Stimulated activated CD8-positive, alpha-beta memory T cell treated with anti-CD3 and anti-CD28 coated beads, Interleukin-7, amount 100 ng/mL, for 4 hours (primary cell): ENCODE results near the gene HCAR2.
A peak's percentile ranks its signal among the peaks of the same experiment; 100 is the strongest.
"Not testable (repeated sequence)": the region's sequence is repeated elsewhere in the genome, so short reads cannot be mapped to it uniquely, and the experiment has no call there.

Experiments used
- DNase-seq, 2 donors: peaks; one replicate each; pipeline ENCODE4 v3.0.0-alpha.2; 2020; ENCODE audit warnings: low read depth in 2 of 2

Gene HCAR2

DNA sequence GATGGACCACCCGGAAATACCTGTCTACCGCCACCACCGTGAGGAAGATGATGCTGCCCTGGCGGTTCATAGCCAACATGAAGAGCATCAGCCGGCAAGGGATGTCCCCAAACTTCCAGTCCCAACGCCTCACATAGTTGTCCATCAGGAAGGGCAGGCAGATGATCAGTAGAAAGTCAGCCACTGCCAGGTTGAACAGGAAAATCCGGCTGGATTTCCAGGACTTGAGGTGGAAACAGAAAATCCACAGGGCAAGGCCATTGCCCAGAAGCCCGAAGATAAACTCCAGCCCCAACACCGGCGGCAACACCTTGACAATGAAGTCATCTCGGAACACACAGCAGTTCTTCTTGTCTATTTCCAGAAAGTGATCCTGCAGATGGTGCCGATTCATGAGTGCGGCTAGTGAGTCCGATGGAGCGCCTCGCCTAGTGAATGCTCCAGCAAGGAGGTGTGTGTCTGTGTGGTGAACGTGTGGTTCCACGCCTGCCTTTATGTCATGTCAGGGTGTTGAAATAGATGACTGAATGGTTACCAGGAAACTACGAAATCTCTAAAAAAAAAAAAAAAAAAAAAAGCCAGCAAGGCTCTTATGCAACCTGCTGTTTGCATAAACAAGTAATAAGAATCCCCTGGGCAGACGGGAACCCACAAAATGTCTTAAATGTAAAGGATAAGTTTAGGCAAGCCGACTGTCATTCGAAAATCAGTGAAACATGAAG is at the start of gene HCAR2:
TSS of gene HCAR2 (minus strand) at position 468 of the 722 bp plus-strand sequence. CDS start at position 394, 74 bp downstream.
- DNase-seq: not testable (repeated sequence)

DNA sequence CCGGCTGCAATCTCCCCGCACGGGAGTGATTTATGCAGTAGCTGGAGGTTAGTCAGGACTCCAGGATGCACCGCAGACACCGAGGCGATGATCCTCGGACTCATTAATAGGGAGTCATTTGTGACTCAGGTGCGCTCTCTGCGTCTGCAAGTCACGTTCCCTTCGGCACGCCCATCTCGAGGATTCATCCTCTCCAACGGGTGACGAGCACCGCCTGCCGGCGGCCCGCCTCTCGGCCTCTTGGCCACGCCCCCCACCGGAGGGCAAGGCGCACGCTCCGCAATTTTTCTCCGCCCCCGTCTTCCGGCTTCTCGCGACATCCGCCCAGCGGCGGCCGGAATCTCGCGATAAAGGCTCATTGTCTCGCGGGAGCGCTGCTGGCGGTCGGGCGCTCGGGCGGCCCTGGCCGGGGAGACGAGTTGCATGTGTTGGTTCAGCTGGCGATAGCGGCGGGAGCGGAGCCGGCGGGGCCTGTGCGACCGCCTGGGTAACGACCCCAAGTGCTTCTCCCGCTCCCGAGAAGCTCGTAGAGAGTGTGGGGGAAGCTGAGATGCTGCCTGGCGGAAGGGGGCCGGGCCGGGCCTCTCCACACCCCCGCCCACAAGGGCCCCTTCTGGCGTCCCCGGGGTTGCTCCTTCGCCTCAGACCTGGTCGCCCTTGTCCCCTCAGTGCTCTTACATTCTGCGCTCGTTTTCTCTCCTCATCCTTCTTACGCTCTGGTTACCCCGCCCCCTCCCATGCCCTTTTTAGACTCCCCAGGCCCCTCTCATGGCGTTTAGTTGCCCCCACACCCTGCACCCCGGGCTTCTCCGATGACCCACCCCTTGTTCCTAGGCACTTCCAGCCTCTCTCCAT is 49.5 kb upstream of the HCAR2 start, which contains the start of gene DENR:
TSS of gene DENR (plus strand) at position 361 of the 855 bp plus-strand sequence. CDS start 878 bp downstream, outside the sequence.
- peak; percentile 98 for DNase-seq

DNA sequence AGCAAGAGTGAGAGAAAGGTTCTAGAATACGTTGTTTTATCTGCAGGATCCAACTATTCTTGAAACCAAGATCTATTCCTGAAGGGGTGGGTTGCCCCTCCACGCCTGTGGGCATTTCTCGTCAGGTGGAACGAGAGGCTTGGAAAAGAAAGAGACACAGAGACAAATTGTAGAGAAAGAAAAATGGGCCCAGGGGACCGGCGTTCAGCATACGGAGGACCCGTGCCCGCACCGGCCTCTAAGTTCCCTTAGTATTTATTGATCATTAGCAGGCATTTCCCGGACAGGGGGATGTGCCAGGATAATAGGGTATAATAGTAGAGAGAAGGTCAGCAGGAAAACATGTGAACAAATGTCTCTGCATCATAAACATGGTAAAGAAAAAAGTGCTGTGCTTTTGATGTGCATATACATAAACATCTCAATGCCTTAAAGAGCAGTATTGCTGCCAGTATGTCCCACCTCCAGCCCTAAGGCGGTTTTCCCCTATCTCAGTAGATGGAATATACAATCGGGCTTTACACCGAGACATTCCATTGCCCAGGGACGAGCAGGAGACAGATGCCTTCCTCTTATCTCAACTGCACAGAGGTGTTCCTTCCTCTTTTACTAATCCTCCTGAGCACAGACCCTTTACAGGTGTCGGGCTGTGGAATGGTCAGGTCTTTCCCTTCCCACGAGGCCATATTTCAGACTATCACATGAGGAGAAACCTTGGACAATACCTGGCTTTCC is 47.8 kb upstream of the HCAR2 start:
- not testable (repeated sequence) for DNase-seq

DNA sequence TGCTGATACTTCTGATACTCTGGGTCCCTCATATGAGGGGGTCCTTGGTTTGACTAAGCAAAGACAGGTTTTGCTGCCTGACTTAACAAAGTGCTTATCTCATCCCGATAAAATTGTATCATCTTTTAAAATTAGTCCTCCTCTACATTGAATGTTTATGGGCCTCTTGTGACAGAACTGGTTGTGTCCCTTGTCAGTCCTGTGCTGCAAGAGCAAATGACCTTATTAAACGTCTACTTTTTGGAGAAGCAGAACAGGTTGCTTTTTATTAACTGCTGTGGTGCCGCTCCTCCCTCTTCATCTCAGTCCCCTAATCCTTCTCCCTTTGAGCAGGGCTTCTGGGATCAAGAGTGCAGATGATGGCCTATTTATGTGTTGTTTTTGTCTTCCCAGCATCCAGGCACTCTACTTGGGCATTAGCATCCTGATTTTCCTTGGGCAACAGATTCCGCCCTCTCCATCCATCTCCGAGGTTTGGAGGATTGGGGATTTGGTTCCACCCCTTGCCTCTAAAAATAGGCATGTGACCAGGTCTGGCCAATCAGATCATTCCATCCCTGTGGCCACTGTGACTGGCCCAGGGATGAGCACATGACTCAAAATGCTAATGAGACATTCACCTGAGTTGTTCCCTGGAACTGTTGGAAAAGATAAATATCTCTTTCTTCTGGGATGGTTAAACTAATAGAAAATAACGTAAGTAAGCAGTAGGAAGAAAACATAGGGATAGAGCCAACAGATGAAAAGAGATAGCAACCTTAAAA is 46.6 kb upstream of the HCAR2 start:
- DNase-seq: no peak

DNA sequence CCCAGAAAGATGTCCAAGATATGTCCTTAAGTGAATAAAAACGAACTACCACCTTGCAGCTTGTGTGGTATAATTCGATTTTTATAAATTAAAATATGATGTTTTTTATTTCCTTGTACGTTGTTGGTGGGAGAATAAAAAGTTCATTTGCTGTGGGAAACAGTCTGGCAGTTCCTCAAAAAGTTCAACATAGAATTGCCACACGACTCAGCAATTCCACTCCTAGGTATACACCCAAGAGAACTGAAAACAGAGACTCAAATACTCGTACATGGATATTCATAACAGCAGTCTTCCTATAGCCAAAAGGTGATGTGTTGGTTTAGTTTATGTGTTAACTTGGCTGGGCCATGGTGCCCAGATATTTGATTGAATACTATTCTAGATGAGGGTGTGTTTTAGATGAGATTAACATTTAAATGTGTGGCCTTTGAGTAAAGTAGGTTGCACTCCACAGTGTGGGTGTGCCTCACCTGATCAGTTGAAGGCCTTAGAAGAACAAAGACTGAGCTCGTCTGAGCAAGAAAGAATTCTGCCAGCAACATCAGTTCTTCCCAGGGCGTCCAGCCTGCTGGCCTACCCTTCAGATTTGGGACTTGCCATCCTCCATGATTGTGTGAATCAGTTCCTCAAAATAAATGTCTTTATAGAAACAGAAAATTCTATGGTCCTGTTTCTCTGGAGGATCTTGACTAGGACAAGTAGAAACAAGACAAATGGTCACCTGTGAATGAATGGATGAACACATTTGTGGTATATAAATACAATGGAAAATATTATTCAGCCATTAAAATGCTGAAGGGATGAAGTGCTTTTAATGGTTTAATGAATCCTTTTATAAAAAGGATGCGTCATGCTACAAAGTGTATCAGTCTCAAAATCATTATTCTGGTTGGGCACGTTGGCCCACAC is 44.3 kb upstream of the HCAR2 start:
- no peak for DNase-seq

DNA sequence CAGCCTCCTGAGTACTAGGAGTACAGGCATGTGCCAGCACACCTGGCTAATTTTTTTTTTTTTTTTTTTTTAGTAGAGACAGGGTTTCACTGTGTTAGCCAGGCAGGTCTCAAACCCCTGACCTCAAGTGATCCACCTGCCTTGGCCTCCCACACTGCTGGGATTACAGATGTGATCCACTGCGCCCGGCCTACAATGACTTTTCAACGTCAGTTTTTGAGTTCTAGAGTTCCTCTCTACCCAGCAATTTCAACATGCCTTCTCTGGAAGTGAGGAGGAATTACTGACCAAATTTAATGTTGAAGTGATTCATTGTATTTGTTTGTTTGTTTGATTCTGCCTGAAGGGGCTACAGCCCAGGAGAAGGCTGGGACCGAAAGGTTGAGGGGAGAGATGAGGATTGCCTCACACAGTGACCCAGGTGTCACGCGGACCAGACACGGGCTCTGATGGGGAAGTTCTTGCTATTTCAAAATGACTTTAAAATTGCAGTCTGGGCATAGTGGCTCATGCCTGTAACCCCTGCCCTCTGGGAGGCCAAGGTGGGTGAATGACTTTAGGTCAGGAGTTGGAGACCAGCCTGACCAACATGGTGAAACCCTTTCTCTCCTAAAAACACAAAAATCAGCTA is 40.9 kb upstream of the HCAR2 start:
- DNase-seq: no peak

DNA sequence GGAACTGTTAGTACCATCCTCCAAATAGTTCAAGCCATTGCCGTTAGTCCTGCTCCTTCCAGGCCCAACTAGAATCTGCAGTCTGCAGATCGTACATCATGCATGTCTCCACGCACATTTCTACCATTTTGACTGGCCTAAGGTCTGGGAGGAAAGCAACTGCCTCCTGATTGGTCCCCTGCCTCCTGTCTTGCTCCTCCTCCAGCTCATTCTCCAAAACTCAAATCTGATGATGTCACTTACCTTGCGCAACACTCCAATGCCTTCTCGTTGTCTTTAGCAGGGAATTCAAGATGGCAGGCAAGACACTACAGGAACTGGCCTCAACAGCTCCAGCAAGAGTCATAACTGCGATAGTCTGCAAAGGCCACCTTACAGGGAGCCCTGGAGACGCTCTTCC is 37.2 kb upstream of the HCAR2 start:
- no peak for DNase-seq

DNA sequence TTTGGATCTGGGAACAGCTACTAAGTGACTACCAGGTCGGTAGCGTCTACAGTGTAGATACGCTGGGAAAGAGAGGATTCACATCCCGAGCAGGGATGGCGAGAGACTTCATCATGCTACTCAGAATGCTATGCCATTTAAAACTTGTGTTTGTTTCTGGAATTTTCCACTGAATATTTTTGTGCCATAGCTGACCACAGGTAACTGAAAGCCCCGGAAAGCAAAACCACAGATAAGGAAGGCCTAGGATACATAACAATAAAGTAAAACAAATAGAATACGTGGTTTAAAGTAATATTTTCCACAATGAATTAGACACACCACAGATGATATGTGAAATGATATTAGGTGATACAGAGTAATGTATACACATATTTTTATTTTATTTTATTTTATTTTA is 35.4 kb upstream of the HCAR2 start:
- DNase-seq: no peak

DNA sequence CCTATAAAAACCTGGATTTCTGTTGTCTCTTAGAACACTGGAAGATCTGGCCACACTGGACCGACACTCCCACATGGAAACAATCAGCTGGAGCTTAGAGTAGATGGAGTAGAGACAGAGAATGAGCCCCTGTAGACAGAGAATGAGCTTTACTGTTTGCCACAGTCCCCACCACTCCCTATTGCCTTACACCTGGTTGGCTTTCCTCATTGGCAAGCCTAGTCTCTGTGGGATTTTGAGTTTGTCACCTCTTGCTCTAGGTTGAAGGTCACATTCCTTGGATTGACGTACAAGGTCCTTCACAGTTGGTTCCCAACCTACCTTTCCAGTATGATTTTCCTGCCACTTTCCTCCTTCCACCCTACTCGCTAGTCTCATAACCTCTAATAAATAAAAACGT is 29.5 kb upstream of the HCAR2 start:
- no peak for DNase-seq

DNA sequence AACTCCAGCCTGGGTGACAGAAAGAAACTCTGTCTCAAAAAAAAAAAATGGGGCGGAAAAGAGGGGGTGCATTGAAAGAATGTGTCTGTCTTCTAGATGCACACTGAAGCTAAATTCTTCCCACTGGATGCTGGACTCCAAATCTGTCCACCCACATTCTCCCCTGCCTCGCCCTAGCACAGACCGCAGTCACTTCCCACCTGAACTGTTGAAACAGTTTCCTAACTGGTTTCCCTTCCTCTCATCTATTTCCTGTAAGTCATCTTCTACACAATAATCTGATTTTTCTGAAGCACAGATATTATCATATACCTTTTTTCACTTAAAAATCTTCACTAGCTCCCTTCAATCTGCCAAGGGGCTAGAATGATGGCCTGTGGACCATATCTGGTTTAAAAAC is 29.0 kb upstream of the HCAR2 start:
- DNase-seq: peak in 1 of 2 donors; percentile 33

DNA sequence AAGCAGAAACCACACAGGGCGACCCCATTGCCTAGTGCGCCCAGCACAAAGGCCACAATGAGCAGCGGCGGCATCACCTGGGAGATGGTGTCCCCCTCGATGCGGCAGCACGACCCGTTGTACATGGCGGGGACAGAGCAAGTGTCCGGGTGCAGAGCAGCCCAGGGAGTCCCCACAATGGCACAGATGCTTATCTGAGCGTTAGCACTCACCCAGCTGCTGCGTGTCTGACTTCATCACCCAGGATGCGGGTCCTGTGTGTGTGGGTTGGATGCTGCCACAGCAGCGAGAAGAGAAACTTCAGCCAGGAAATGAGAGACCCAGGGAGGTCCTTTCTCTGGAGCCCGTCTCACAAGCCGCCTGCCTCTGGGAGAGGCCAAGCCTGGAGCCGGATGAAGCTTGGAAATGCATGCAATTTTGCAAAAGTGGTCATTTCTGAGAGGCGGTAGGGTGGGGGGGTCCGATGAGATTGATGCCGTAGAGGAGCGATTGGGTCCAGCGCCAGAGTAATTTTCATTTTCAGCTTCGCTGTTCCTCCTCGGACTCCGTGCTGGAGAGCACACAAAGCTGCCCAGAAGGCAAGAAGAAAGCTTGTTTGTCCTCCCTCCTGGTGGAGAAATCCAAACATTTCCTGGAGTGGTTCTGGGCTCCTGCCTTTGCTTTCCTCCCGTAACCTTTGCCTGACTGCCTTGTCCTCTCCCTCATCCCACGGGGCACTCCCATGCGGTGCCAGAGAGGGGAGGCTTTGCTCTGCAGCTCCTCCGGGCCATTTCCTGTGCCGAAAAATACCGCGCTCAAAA is 27.3 kb upstream of the HCAR2 start, which contains the start of gene HCAR1:
TSS of gene HCAR1 (minus strand) at position 630 of the 800 bp plus-strand sequence. CDS start at position 125, 505 bp downstream.
- peak in 1 of 2 donors; percentile 37 for DNase-seq

DNA sequence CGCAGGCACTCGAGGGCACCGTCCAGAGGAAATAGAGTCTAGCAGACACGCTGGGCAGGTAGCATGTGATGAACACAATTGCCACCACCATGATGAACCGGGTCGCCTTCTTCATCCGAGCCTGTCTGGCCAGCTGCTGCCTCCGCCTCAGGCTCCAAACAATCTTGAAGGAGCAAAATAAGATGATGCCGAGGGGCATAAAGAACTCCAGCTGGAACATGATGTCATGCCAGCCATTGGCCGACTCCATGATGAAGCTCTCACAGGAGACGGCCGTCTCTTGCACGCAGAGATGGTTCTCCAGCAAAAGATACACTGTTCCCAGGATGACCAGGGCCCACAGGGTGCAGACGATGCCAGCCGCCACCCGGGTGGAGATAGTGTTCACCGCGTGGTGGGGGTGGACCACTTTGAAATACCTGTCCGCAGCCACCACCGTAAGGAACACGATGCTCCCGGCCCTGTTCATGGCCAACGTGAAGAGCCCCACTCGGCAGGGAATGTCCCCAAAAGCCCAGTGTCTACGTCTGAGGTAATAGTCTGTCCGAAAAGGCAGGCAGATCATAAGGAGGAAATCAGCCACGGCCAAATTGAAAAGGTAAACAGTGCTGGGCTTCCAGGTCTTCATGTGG is 26.5 kb upstream of the HCAR2 start:
- DNase-seq: no peak

DNA sequence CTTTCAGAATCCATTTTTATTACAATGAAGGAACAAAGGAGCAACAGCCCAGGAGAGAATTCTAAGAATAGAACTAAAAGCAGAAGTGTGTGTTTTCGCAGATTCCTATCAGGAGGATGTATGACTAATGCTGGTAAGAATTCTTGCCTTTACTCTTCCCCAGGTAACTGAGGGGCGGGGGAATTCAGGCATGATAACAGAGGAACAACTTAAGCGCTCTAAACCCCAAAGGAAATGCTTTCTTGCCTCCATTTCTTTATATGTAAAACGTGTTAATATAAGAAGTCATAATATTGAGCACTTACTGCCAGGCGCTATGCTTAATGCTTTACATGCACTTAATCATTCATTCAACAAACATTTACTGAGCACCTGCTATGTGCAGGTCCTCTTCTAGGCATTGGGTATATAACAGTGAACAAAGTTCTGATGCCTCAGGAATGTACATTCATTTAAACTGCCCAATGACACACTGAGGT is 23.0 kb upstream of the HCAR2 start:
- peak in 1 of 2 donors; percentile 43 for DNase-seq

DNA sequence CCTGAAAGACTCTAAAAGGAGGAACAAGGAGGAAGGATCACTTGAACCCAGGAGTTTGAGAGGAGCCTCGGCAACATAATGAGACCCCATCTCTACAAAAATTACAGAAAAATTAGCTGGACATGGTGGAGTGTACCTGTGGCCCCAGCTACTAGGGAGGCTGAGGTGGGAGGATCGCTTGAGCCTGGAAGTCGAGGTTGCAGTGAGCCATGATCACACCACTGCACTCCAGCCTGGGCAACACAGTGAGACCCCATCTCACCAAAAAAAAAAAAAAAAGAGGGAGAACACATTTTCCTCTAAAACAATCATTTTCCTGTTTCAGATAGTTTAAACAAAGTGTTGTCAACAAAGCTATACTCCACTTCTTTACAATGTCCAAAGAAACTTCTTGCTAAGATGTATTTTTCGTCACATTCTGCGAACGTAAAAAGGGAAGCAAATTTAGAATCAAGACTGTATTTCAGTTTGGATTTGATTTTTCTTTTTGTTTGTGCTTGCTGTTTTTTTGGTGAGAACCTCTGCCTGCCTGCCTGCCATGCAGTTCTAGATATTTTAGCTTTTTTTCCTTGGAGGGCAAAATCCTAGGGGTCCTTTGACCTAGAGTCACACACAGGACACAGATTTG is 22.4 kb upstream of the HCAR2 start:
- DNase-seq: no peak

DNA sequence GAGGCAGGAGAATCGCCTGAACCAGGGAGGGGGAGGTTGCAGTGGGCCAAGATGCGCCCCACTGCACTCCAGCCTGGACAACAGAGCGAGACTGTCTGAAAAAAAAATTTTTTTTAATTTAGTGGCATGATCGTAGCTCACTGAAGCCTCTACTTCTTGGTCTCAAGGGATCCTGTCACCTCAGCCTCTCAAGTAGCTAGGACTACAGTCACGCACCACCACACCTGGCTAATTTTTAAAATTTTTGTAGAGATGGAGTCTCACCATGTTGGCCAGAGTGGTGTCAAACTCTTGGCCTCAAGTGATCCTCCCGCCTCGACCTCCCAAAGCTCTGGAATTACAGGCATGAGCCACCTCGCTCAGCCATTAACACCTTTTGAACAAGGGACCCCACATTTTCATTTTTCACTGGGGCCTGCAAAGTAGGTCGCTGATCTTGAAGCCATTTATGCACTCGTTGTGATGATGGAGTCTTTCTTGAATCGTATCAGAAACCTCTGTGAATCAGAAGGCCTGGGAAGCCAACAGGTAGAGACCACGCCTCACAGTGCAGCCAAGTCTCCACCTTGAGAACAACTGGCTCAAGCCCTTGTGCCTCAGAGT is 21.6 kb upstream of the HCAR2 start:
- DNase-seq: no peak

DNA sequence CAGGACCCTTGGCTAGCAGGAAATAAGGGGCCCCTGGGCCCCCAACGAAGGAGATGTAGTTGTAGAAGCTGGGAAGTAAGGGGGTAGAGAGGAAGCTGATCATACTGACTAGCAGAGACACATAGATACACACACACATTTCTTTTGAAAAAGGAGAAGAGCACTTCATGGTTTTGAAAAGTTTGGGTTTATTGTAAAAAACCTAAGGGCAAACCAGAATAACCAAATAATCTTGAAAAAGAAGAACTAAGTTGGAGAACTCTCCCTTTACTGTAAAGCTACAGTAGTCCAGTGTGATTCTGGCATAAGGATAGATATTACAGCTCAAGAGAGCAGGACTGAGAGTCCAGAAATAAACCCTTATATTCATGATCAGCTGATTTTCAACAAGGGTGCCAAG is 19.2 kb upstream of the HCAR2 start:
- DNase-seq: no peak

DNA sequence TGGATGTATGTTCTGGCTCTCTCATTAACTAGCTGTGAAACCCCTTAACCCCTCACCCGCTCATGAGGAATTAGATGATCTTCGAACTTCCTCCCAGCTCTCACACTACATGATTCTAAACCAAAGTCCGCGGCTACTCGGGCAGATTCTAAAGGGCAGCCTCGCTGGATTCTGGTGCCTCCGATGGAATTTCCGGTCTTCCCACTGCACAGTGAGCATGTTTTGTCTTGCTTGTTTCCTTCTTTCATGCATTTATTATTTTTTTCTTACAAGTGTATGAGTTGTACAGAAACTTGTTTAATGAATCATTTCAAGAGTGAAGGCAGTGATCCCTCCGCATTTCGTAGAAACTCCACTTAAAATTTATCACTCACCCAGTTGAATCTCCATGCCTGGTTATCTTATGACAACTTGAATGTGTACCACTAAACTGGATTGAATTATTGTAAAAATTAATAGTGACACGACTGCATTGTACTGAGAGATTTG is 17.9 kb upstream of the HCAR2 start:
- no peak for DNase-seq
